ENCODE results near the gene WDR44. TPM values are rescaled to one million over a fixed set of nuclear protein-coding genes. Genes with fewer than 3 reads are reported as not detected.

The WDR44 gene
- polyA plus RNA-seq, 3 donors, result 11.3 to 13.7 (median 13.3) TPM

GRCh38 chrX:118498755-118499154 is 152.8 kb downstream of the WDR44 start:
- DNase-seq (ENCODE audit: extremely low read depth in 1 of 11, low read depth in 9 of 11, low spot score in 4 of 11), result no peak

- DNase-seq (ENCODE audit: extremely low read depth in 1 of 11, low read depth in 9 of 11, low spot score in 4 of 11), result no peak
Observed at GRCh38 chrX:118499295-118499694, 153.4 kb downstream of the WDR44 start.

Other genes with a start within 250 kb of the WDR44 start
- 10 to 100 TPM; 68.2 to 86.9 (median 80.8) TPM for gene KLHL13, start 229.3 kb upstream of the WDR44 start, polyA plus RNA-seq (ENCODE audit: insufficient read length in 3 of 3)
- gene DOCK11, start 149.7 kb downstream of the WDR44 start, polyA plus RNA-seq (ENCODE audit: insufficient read length in 3 of 3), result 10 to 100 TPM; 23.1 to 25.8 (median 23.2) TPM